MM.1S (cell line): ENCODE measurements around the gene GMCL2.

Source experiments
- DNase-seq: peaks from one replicate; pipeline ENCODE4 v3.0.0-alpha.2; 2015
- H2AFZ ChIP-seq: fragments of 300-600 bp; sonication (generic); 2 replicates; pipeline ENCODE4 v1.6.0; 2016; ENCODE audit warnings: antibody characterized with exemption, low read length
- H3F3A ChIP-seq: fragments of 300-600 bp; sonication (generic); 2 replicates; pipeline ENCODE4 v1.6.1; 2016; ENCODE audit warnings: mild to moderate bottlenecking, antibody characterized with exemption, low read length, moderate library complexity, mixed read lengths; ENCODE audit not compliant: insufficient read depth
- H3K27ac ChIP-seq: fragments of 300-600 bp; sonication (generic); 2 replicates; pipeline ENCODE4 v1.5.1; 2016; ENCODE audit warnings: mild to moderate bottlenecking, low read length
- H3K27me3 ChIP-seq: fragments of 300-600 bp; sonication (generic); replicated peaks from 2 replicates; pipeline ENCODE4 v1.6.0; 2016; ENCODE audit warnings: low read length; ENCODE audit not compliant: insufficient read depth
- H3K36me3 ChIP-seq: fragments of 300-600 bp; sonication (generic); replicated peaks from 2 replicates; pipeline ENCODE4 v1.6.1; 2016; ENCODE audit warnings: mild to moderate bottlenecking, low read length, mixed read lengths; ENCODE audit not compliant: insufficient read depth
- H3K4me1 ChIP-seq: fragments of 300-600 bp; sonication (generic); 2 replicates; pipeline ENCODE4 v1.6.1; 2016; ENCODE audit warnings: low read length, mixed read lengths
- H3K4me2 ChIP-seq: fragments of 300-600 bp; sonication (generic); 2 replicates; pipeline ENCODE4 v1.6.0; 2016; ENCODE audit warnings: low read depth, low read length
- H3K4me3 ChIP-seq: fragments of 300-600 bp; sonication (generic); 2 replicates; pipeline ENCODE4 v1.5.1; 2016; ENCODE audit warnings: low read length, mixed read lengths
- H3K79me2 ChIP-seq: fragments of 300-600 bp; sonication (generic); 2 replicates; pipeline ENCODE4 v1.6.1; 2016; ENCODE audit warnings: mixed run types, low read length, mixed read lengths
- H3K9ac ChIP-seq: fragments of 300-600 bp; sonication (generic); 2 replicates; pipeline ENCODE4 v1.6.1; 2016; ENCODE audit warnings: low read length, mixed read lengths
- H3K9me2 ChIP-seq: fragments of 300-600 bp; sonication (generic); replicated peaks from 2 replicates; pipeline ENCODE4 v1.6.1; 2016; ENCODE audit warnings: mild to moderate bottlenecking, low read length, mixed read lengths; ENCODE audit not compliant: insufficient read depth
- H3K9me3 ChIP-seq: fragments of 300-600 bp; sonication (generic); replicated peaks from 2 replicates; pipeline ENCODE4 v1.6.1; 2016; ENCODE audit warnings: mild to moderate bottlenecking, low read length, mixed read lengths; ENCODE audit not compliant: insufficient read depth
- H4K20me1 ChIP-seq: fragments of 300-600 bp; sonication (generic); 2 replicates; pipeline ENCODE4 v1.6.1; 2016; ENCODE audit warnings: mild to moderate bottlenecking, low read length, moderate library complexity, mixed read lengths; ENCODE audit not compliant: insufficient read depth
- CTCF ChIP-seq: fragments of 300-600 bp; sonication (generic); IDR thresholded peaks from 2 replicates; pipeline ENCODE4 v1.5.1; 2016; ENCODE audit warnings: antibody characterized with exemption, low read length, mixed read lengths
- EZH2 ChIP-seq: fragments of 300-600 bp; sonication (generic); optimal IDR thresholded peaks from 2 replicates; pipeline ENCODE3; 2017; ENCODE audit warnings: low read depth, mild to moderate bottlenecking, antibody characterized with exemption, low read length, mixed read lengths
- EZH2phosphoT487 ChIP-seq: fragments of 300-600 bp; sonication (generic); IDR thresholded peaks from 2 replicates; pipeline ENCODE4 v1.6.1; 2018; ENCODE audit warnings: antibody characterized with exemption, low read length

GMCL2 gene

GRCh38 chr5:178207917-178208280 lies 20.7 kb upstream of the GMCL2 start:
- Histone ChIP-seq H3K4me3 (no peak overlapping the region), H3K27ac (no peak overlapping the region), H3K27me3 (no peaks in the 10 kb centered on the region), H3K4me1 (peaks cover 13% of the 10 kb centered on the region), H3K79me2 (peaks cover 73% of the 10 kb centered on the region), H3K4me2 (no peak overlapping the region), H3K36me3 (peaks cover 47% of the 10 kb centered on the region), H2AFZ (no peak overlapping the region), H3K9me2 (no peaks in the 10 kb centered on the region), H3F3A (peaks cover 39% of the 10 kb centered on the region), H4K20me1 (peaks cover 54% of the 10 kb centered on the region), H3K9me3 (no peaks in the 10 kb centered on the region), H3K9ac (no peak overlapping the region; the same call in 1 of the 2 replicates)
- TF ChIP-seq EZH2phosphoT487 (no peak), CTCF (no peak), EZH2 (no peak)
- no peak for DNase-seq

DNA sequence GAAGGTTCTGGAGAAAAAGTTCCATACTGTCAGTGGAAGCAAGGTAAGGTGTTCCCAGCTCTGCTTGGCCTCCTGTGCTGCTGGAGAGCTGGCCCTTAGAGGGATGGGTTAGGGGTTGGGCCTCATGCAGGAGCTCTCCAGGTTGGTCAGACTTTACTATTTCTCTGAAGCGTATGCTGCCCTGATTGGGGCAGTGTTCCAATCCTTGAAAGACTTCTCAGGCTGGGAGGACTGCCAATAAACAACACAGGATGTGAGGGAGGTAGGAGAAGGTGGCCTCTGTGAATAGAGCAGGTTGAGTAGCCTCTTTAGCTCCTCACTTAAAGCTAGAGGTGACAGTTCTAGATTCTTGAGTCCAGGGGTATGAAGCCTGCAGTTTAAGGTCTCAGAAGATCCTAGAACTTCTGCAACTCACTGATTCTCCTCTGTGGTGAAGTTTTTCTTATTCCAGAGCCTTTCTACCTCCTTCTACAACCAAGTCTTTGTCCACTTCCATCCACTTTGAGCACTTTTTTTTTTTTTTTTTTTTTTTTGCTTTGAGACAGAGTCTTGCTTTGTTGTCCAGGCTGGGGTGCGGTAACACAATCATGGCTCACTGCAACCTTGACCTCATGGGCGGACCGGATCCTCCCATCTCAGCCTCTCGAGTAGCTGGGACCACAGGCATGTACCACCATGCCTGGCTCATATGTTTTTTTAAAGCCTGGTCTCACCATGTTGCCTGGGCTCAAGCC lies 20.2 kb upstream of the GMCL2 start:
- peaks cover 54% of the 10 kb centered on the region for H4K20me1 ChIP-seq
- no peak overlapping the region for H2AFZ ChIP-seq
- no peaks in the 10 kb centered on the region for H3K27me3 ChIP-seq
- peaks cover 13% of the 10 kb centered on the region for H3K4me1 ChIP-seq
- no peak overlapping the region for H3K4me2 ChIP-seq
- H3K9me3 ChIP-seq: no peaks in the 10 kb centered on the region
- peaks cover 39% of the 10 kb centered on the region for H3F3A ChIP-seq
- no peaks in the 10 kb centered on the region for H3K9me2 ChIP-seq
- TF ChIP-seq CTCF: no peak
- no peak for TF ChIP-seq EZH2
- TF ChIP-seq EZH2phosphoT487: no peak
- no peak overlapping the region; the same call in 1 of the 2 replicates for H3K9ac ChIP-seq
- peaks cover 47% of the 10 kb centered on the region for H3K36me3 ChIP-seq
- peaks cover 73% of the 10 kb centered on the region for H3K79me2 ChIP-seq
- H3K4me3 ChIP-seq: no peak overlapping the region
- no peak overlapping the region for H3K27ac ChIP-seq
- DNase-seq: no peak

DNA sequence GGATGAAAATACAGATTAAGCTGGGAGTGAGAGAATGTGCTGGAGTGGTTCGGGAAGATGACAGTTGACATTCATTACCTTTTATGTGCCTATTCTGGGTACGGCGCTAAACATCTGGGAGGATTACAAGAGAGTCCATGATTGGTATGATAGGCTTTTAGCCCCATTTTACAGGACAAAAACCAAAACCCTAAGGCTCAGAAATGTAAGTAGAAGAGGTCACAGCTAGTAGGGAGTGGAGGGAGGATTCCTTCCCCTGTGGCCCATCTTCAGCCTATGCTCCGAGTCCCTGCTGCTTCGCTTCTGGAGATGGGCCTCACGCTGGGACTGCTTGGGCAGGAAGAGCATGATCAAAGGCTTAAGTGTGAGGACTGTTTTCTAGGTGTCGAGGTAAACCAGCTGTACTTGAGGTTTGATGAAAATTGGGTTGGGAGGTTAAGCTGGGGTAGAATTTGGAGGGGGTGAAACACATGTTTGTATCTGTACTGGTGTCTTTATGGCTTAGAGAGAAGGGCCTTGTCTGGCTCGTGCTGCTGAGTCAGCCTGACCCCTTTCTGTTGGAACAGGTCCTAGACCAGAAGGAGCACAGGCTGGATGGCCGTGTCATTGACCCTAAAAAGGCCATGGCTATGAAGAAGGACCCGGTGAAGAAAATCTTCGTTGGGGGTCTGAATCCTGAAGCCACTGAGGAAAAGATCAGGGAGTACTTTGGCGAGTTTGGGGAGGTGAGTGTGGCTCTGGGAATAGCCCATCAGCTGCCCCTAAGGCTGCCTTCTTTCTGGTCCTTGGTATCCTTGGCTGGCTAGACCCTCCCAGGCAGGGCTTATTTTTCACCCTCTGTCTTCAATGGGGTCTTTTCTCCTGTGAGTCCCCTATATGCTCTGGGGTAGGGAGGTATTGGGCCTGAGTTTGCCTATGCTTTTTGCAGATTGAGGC lies 19.3 kb upstream of the GMCL2 start:
- Histone ChIP-seq H3K79me2 (peaks cover 66% of the 10 kb centered on the region), H3K9me2 (no peaks in the 10 kb centered on the region), H2AFZ (no peak overlapping the region), H3K9me3 (no peaks in the 10 kb centered on the region), H3K4me3 (peak overlapping the region; percentile 74), H3K4me1 (peaks cover 13% of the 10 kb centered on the region), H3K9ac (peak overlapping the region; percentile 89; the same call in 1 of the 2 replicates), H3K27me3 (no peaks in the 10 kb centered on the region), H3K4me2 (peak overlapping the region; percentile 94), H4K20me1 (peaks cover 54% of the 10 kb centered on the region), H3K27ac (no peak overlapping the region), H3F3A (peaks cover 37% of the 10 kb centered on the region), H3K36me3 (peaks cover 47% of the 10 kb centered on the region)
- no peak for TF ChIP-seq EZH2
- no peak for TF ChIP-seq EZH2phosphoT487
- no peak for TF ChIP-seq CTCF
- no peak for DNase-seq
